Gastrocnemius medialis (tissue), 4 donors: ENCODE results near the gene GRM4.

Experiments
- CTCF ChIP-seq, 5 experiments: fragments of 450-650 bp in 3 of 5; fragments of 200-600 bp in 2 of 5; sonication (generic) in 2 of 5; IDR thresholded peaks in 4 of 5; conservative IDR thresholded peaks in 1 of 5; 1 replicate in 4 of 5; 2 replicates in 1 of 5; pipeline ENCODE4 v1.5.1; 2016 to 2019; ENCODE audit warnings: antibody characterized with exemption in 5 of 5, mild to moderate bottlenecking in 3 of 5, moderate library complexity in 3 of 5
- POLR2A ChIP-seq, 2 donors: fragments of 450-650 bp; IDR thresholded peaks; one replicate each; pipeline ENCODE4 v1.6.1; 2017; ENCODE audit warnings: antibody characterized with exemption in 2 of 2, mild to moderate bottlenecking in 2 of 2, moderate library complexity in 2 of 2

- TF ChIP-seq CTCF (IDR thresholded peaks at IDR 0.05 in 4 of 5, conservative IDR thresholded peaks at IDR 0.05 in 1 of 5) (no peak), POLR2A (IDR thresholded peaks at IDR 0.05) (no peak)
Observed at GRCh38 chr6:34150766-34151165, 4.9 kb upstream of the GRM4 start.
